ENCODE data around the gene PPP2R5D. TPM values are rescaled to one million over a fixed set of nuclear protein-coding genes. Genes with fewer than 3 reads are reported as not detected.

PPP2R5D gene
- polyA plus RNA-seq, 1 experiment: 59.5 TPM

DNA sequence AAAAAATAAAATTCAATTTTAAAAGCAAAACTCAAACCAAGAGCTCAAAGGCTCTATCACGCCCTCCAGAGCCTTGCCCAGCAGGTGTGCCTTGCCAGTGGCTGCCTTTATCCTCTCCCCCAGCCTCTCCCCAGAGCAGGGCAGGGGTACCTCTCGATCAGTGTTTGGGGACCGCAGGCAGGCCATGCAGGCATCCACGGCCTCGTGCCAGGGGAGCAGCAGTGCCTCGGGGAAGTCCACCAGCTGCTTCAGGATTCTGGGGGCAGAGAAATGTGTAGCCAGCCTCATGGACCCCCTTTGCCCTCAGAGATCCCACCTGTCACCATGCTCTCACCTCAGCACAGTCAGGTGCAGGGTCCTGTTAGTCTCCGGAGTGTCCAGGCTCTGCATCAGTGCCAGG is 63.6 kb downstream of the PPP2R5D start:
- Histone ChIP-seq H3K27ac (ENCODE audit: low read depth, low read length) (no peak overlapping the region), H3K9me3 (ENCODE audit: control insufficient read depth, insufficient read depth, low read length) (no peaks in the 10 kb centered on the region; the same call in 1 of the 2 replicates), H3K4me3 (ENCODE audit: low read depth, low read length) (no peak overlapping the region), H3K27me3 (ENCODE audit: control insufficient read depth, insufficient read depth, low read length) (no peaks in the 10 kb centered on the region)
- TF ChIP-seq, protein P1, sequence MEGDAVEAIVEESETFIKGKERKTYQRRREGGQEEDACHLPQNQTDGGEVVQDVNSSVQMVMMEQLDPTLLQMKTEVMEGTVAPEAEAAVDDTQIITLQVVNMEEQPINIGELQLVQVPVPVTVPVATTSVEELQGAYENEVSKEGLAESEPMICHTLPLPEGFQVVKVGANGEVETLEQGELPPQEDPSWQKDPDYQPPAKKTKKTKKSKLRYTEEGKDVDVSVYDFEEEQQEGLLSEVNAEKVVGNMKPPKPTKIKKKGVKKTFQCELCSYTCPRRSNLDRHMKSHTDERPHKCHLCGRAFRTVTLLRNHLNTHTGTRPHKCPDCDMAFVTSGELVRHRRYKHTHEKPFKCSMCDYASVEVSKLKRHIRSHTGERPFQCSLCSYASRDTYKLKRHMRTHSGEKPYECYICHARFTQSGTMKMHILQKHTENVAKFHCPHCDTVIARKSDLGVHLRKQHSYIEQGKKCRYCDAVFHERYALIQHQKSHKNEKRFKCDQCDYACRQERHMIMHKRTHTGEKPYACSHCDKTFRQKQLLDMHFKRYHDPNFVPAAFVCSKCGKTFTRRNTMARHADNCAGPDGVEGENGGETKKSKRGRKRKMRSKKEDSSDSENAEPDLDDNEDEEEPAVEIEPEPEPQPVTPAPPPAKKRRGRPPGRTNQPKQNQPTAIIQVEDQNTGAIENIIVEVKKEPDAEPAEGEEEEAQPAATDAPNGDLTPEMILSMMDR (IDR thresholded peaks at IDR 0.05; ENCODE audit: low read depth, low read length): no peak
- ChIA-PET CTCF (interaction anchor here (1.3 kb wide), 1 partner anchor 96 kb away, joined by 5 read pairs; no protein-coding TSS in a partner anchor), POLR2A (interaction anchor here (0.6 kb wide), 1 partner anchor 135 kb away, joined by 3 read pairs; no protein-coding TSS in a partner anchor)
- DNase-seq (ENCODE audit: low read depth, low spot score): no peak

DNA sequence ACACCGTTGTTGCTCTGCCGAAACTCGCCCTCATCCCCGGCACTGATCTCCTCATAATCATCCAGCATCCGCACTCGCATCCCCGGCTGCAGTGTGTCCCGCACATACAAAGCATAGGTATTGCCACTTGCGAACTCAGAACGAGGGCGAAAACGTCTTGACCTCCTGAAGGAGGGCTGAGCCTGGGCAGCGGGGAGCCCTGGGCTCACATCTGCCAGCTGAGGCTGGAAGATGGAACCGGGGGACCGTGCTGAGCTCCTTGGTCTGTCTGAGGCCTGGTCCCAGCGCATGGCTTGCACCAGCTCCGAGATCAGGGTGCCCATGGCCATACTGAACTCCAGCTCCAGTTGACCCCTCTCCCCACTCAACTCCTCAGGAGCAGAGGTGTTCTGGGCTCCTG is 66.6 kb downstream of the PPP2R5D start:
- H3K4me3 ChIP-seq (ENCODE audit: low read depth, low read length): peak overlapping the region; percentile 22; the same call in 1 of the 2 replicates
- ChIA-PET CTCF (interaction anchor here (2.6 kb wide), 1 partner anchor 93 kb away, joined by 10 read pairs; no protein-coding TSS in a partner anchor), POLR2A (interaction anchor here (0.5 kb wide), 1 partner anchor 28 kb away, joined by 6 read pairs; no protein-coding TSS in a partner anchor)

DNA sequence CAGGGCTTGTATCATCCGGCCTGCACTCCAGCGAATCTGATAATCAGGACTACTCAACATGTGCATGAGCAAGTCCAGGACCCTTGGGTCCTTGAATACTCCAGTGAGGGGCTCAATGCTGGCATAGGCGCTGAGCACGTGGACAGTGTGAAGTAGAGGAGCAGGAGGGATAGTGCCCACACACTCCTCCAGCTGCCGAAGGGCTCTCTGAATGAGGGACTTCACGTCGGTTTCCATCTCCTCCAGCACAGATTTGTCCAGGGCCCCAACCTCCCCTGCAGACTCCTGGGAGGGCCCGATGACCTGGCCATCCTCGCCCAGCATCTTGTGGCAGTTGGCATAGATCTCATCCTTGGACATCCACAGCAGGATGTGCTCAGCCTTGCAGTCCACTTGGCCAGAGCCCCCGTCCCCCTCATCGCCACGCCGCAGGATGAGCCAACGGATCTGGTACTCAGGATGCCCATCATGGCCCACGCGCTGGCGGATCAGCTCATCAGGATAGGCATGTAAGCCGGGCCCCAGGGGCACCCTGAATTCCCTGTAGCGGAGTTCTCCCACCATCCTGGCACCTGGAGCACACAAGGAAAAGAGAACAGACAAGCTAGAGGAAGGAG is 68.0 kb downstream of the PPP2R5D start:
- Histone ChIP-seq H3K9me3 (ENCODE audit: control insufficient read depth, insufficient read depth, low read length) (peaks cover 4% of the 10 kb centered on the region; the same call in 1 of the 2 replicates), H3K27ac (ENCODE audit: low read depth, low read length) (peak overlapping the region; percentile 93)
- TF ChIP-seq, protein P1 (IDR thresholded peaks at IDR 0.05; ENCODE audit: low read depth, low read length): no peak

More for the DNA sequence above, 66.6 kb downstream of the PPP2R5D start:
- Histone ChIP-seq H3K27ac (ENCODE audit: low read depth, low read length) (no peak overlapping the region), H3K9me3 (ENCODE audit: control insufficient read depth, insufficient read depth, low read length) (peaks cover 4% of the 10 kb centered on the region; the same call in 1 of the 2 replicates), H3K27me3 (ENCODE audit: control insufficient read depth, insufficient read depth, low read length) (no peaks in the 10 kb centered on the region)
- TF ChIP-seq, protein P1 (IDR thresholded peaks at IDR 0.05; ENCODE audit: low read depth, low read length): no peak
- no peak for DNase-seq (ENCODE audit: low read depth, low spot score)

DNA sequence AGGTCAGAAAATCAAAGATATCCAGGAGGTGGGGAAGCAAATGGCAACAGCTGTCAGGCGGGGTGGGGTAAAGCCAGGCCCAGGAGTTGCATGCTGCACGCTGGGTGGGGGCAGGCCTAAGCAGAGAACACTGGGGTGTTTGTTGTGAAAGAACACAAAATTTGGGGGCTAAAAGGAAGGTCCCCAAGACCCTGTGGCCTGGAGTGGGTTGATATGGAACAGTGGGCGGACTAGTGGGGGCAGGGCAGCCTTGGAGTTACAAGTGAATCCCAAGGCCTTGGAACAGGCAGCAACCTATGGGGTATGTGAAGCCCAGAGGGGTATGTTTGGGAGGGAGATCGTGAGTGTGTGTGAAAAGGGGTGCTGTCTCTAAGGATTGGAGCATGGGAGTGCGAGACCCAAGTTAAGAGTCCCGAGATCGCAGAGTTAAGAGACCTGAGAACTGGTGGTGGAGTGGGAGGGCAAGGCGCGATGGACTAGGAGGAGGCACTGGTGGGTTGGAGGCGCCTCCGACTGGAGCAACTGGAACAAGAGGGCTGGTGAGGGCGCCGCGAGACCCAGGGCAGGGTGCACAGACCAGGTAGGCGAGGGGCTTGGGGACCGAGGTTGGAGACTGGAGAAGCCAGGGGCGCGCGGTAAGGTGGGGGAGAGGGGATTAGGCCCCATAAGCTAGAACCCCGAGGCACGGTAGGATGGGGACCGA is 68.6 kb downstream of the PPP2R5D start:
- DNase-seq (ENCODE audit: low read depth, low spot score): no peak
- POLR2A ChIA-PET: interaction anchor here (1.0 to 2.6 kb wide), 6 partner anchors 10 to 129 kb away, joined by 3 to 25 read pairs (median 4); partner anchors contain the start of genes CUL9, KLHDC3 and MEA1
- CTCF ChIA-PET: interaction anchor here (0.6 kb wide), 1 partner anchor 95 kb away, joined by 5 read pairs; no protein-coding TSS in a partner anchor

More for the DNA sequence above, 68.0 kb downstream of the PPP2R5D start:
- CTCF ChIA-PET: no interaction called here
- POLR2A ChIA-PET: interaction anchor here (2.6 kb wide), 1 partner anchor 38 kb away, joined by 25 read pairs; the partner anchor contains the start of genes KLHDC3 and MEA1
- DNase-seq (ENCODE audit: low read depth, low spot score): no peak
- Histone ChIP-seq H3K27me3 (ENCODE audit: control insufficient read depth, insufficient read depth, low read length) (no peaks in the 10 kb centered on the region), H3K4me3 (ENCODE audit: low read depth, low read length) (peak overlapping the region; percentile 89)

More for the DNA sequence above, 68.6 kb downstream of the PPP2R5D start:
- Histone ChIP-seq H3K9me3 (ENCODE audit: control insufficient read depth, insufficient read depth, low read length) (peaks cover 4% of the 10 kb centered on the region; the same call in 1 of the 2 replicates), H3K27ac (ENCODE audit: low read depth, low read length) (peak overlapping the region; percentile 93), H3K27me3 (ENCODE audit: control insufficient read depth, insufficient read depth, low read length) (no peaks in the 10 kb centered on the region), H3K4me3 (ENCODE audit: low read depth, low read length) (peak overlapping the region; percentile 89)
- TF ChIP-seq, protein P1 (IDR thresholded peaks at IDR 0.05; ENCODE audit: low read depth, low read length): no peak

Measured in AG04450 (cell line).